WTC11 (cell line): ENCODE data around the gene DNAH7. TPM values are rescaled to one million over a fixed set of nuclear protein-coding genes. Genes with fewer than 3 reads are reported as not detected.
A peak's percentile ranks its signal among the peaks of the same experiment; 100 is the strongest.

Source experiments
- ATAC-seq: fragments of 200-7000 bp; cut with Tn5 transposase; 2 replicates; pipeline ENCODE4 v1.10.0; 2021; ENCODE audit warnings: mild to moderate bottlenecking, moderate library complexity
- CTCF ChIA-PET: fragments of 300-600 bp; sonication (Branson Sonifier 250); formaldehyde crosslinking; loops from one replicate; lab custom pipeline; 2021; ENCODE audit warnings: antibody characterized with exemption; lab: Charles Lee
- POLR2A ChIA-PET: fragments of 350-600 bp; sonication (Branson Sonifier 250); formaldehyde crosslinking; loops from one replicate; lab custom pipeline; 2021; ENCODE audit warnings: antibody characterized with exemption; lab: Charles Lee
- DNase-seq: peaks from one replicate; pipeline ENCODE4 v3.0.0; 2021; ENCODE audit warnings: low spot score
- H3K27ac Mint-ChIP-seq: 2 replicates; pipeline ENCODE4 v1.8.0; 2021; ENCODE audit warnings: mixed read lengths
- H3K27me3 Mint-ChIP-seq: 2 replicates; pipeline ENCODE4 v1.8.0; 2021; ENCODE audit warnings: low read depth, mild to moderate bottlenecking, moderate library complexity, mixed read lengths
- H3K36me3 Mint-ChIP-seq: 2 replicates; pipeline ENCODE4 v1.8.0; 2021; ENCODE audit warnings: mixed read lengths
- H3K4me1 Mint-ChIP-seq: 2 replicates; pipeline ENCODE4 v1.8.0; 2022; ENCODE audit warnings: mixed read lengths
- H3K4me3 Mint-ChIP-seq: 2 replicates; pipeline ENCODE4 v1.8.0; 2021; ENCODE audit warnings: mild to moderate bottlenecking, moderate library complexity, mixed read lengths
- H3K9me3 Mint-ChIP-seq: 2 replicates; pipeline ENCODE4 v1.8.0; 2021; ENCODE audit warnings: mixed read lengths
- AFF4 ChIP-seq: sonication (generic); formaldehyde crosslinking; IDR thresholded peaks from 2 replicates; pipeline ENCODE4 v1.8.1; 2023; ENCODE audit warnings: mild to moderate bottlenecking, missing genetic modification reagents, borderline replicate concordance
- CBFB ChIP-seq: sonication (generic); formaldehyde crosslinking; IDR thresholded peaks from 2 replicates; pipeline ENCODE4 v1.8.1; 2022; ENCODE audit warnings: mild to moderate bottlenecking, low read depth, missing genetic modification reagents
- MYBL2 ChIP-seq: sonication (generic); formaldehyde crosslinking; IDR thresholded peaks from 2 replicates; pipeline ENCODE4 v1.8.1; 2023; ENCODE audit warnings: mild to moderate bottlenecking, moderate library complexity, missing genetic modification reagents
- NFATC4 ChIP-seq: fragments of 250-450 bp; sonication (Bioruptor Pico); IDR thresholded peaks from 2 replicates; pipeline ENCODE4 v1.9.0; 2021; ENCODE audit warnings: mild to moderate bottlenecking
- NR1H2 ChIP-seq: sonication (generic); formaldehyde crosslinking; IDR thresholded peaks from 2 replicates; pipeline ENCODE4 v1.9.0; 2021; ENCODE audit warnings: mild to moderate bottlenecking, moderate library complexity, missing genetic modification reagents
- RORB ChIP-seq: fragments of 250-450 bp; sonication (Bioruptor Pico); IDR thresholded peaks from 2 replicates; pipeline ENCODE4 v1.9.0; 2021; ENCODE audit warnings: mild to moderate bottlenecking
- SMAD4 ChIP-seq: sonication (generic); formaldehyde crosslinking; IDR thresholded peaks from 2 replicates; pipeline ENCODE4 v1.8.0; 2022; ENCODE audit warnings: mild to moderate bottlenecking, missing genetic modification reagents
- TCF7 ChIP-seq: sonication (generic); formaldehyde crosslinking; IDR thresholded peaks from 2 replicates; pipeline ENCODE4 v1.8.0; 2022; ENCODE audit warnings: mild to moderate bottlenecking, low read depth, missing genetic modification reagents, moderate library complexity
- ZBTB43 ChIP-seq: sonication (generic); formaldehyde crosslinking; IDR thresholded peaks from 2 replicates; pipeline ENCODE4 v1.8.1; 2023; ENCODE audit warnings: mild to moderate bottlenecking, missing genetic modification reagents
- ZNF121 ChIP-seq: sonication (generic); formaldehyde crosslinking; IDR thresholded peaks from 2 replicates; pipeline ENCODE4 v1.8.0; 2023; ENCODE audit warnings: missing genetic modification reagents
- ZNF317 ChIP-seq: sonication (generic); formaldehyde crosslinking; IDR thresholded peaks from 2 replicates; pipeline ENCODE4 v1.8.1; 2023; ENCODE audit warnings: low read depth, mild to moderate bottlenecking, moderate library complexity, missing genetic modification reagents, borderline replicate concordance
- total RNA-seq: library from RNA; stranded (reverse); gene quantifications from 3 replicates; pipeline ENCODE4 v1.2.3, GENCODE V29; 2021

Gene DNAH7
- total RNA-seq, 1 experiment from 2014 or later: 0.04 TPM

- no peak for TF ChIP-seq MYBL2
Measured at GRCh38 chr2:196101325-196101991, 32.8 kb upstream of the DNAH7 start (continued).

- no peak for DNase-seq
- peaks cover 63% of the 10 kb centered on the region for H3K4me1 Mint-ChIP-seq
- ATAC-seq: no peak
- no peak overlapping the region for H3K27ac Mint-ChIP-seq
- H3K9me3 Mint-ChIP-seq: peaks cover 9% of the 10 kb centered on the region
- peaks cover 5% of the 10 kb centered on the region for H3K36me3 Mint-ChIP-seq
- no peaks in the 10 kb centered on the region for H3K27me3 Mint-ChIP-seq
- CTCF ChIA-PET: no interaction called here
- no peak for TF ChIP-seq CBFB
- TF ChIP-seq NFATC4: no peak
- TF ChIP-seq NR1H2 (CRISPR knock-in tag): no peak
- no peak for TF ChIP-seq TCF7 (CRISPR knock-in tag)
- POLR2A ChIA-PET: no interaction called here
- no peak overlapping the region for H3K4me3 Mint-ChIP-seq
Measured at GRCh38 chr2:196099916-196100315, 31.3 kb upstream of the DNAH7 start.

GRCh38 chr2:196097864-196098660 lies 29.4 kb upstream of the DNAH7 start:
- Mint-ChIP-seq H3K9me3 (peaks cover 20% of the 10 kb centered on the region), H3K27me3 (no peaks in the 10 kb centered on the region), H3K36me3 (peaks cover 21% of the 10 kb centered on the region), H3K4me1 (peaks cover 63% of the 10 kb centered on the region), H3K27ac (no peak overlapping the region), H3K4me3 (no peak overlapping the region)
- ATAC-seq (no peak), DNase-seq (no peak)
- POLR2A ChIA-PET: no interaction called here
- CTCF ChIA-PET: interaction anchor here (1.4 to 2.7 kb wide), 3 partner anchors 16 to 29 kb away, joined by 3 to 21 read pairs (median 10); partner anchors contain the start of gene DNAH7
- no peak for TF ChIP-seq AFF4 (CRISPR knock-in tag)
- TF ChIP-seq SMAD4 (CRISPR knock-in tag): no peak
- TF ChIP-seq ZNF317: no peak
- TF ChIP-seq RORB: no peak
- no peak for TF ChIP-seq ZNF121
- TF ChIP-seq, all 79 proteins: peak for 0

- Mint-ChIP-seq H3K27me3 (no peaks in the 10 kb centered on the region; the same call in 1 of the 2 replicates), H3K9me3 (peaks cover 23% of the 10 kb centered on the region), H3K27ac (peak overlapping the region; percentile 86), H3K4me3 (no peak overlapping the region), H3K4me1 (peaks cover 56% of the 10 kb centered on the region), H3K36me3 (peaks cover 22% of the 10 kb centered on the region)
- CTCF ChIA-PET: interaction anchor here (0.5 to 2.7 kb wide), 6 partner anchors 16 to 240 kb away, joined by 3 to 21 read pairs (median 4); partner anchors contain the start of gene DNAH7
- TF ChIP-seq SMAD4 (CRISPR knock-in tag) (no peak), ZBTB43 (CRISPR knock-in tag) (0 out of 2 replicates have a peak, but pooled peaks have one; percentile 74)
- ATAC-seq: peak; percentile 90
- DNase-seq: no peak
- POLR2A ChIA-PET: no interaction called here
Measured at GRCh38 chr2:196096982-196097745, 28.5 kb upstream of the DNAH7 start.
